PFSK-1 (cell line): ENCODE data around the gene MUC22.

ENCODE experiments used
- FOXP2 ChIP-seq: optimal IDR thresholded peaks from 2 replicates; pipeline ENCODE3; 2011; ENCODE audit warnings: borderline replicate concordance, control low read depth, inconsistent platforms; ENCODE audit not compliant: insufficient read depth; ENCODE audit errors: extremely low read length, extremely low read depth
- POLR2AphosphoS5 ChIP-seq: IDR thresholded peaks from 2 replicates; pipeline ENCODE4 v1.6.1; 2012; ENCODE audit warnings: low read depth, mild to moderate bottlenecking, control low read depth, low read length, moderate library complexity
- REST ChIP-seq, 2 experiments: IDR thresholded peaks; 2 replicates each; pipeline versions ENCODE4 v1.6.1 to v1.8.0; 2011 to 2012; ENCODE audit warnings: low read depth in 2 of 2, low read length in 2 of 2, control low read depth in 1 of 2, inconsistent platforms in 1 of 2, mild to moderate bottlenecking in 1 of 2, moderate library complexity in 1 of 2; ENCODE audit not compliant: insufficient read depth in 1 of 2
- SIN3A ChIP-seq: IDR thresholded peaks from 2 replicates; pipeline ENCODE4 v1.6.1; 2012; ENCODE audit warnings: mild to moderate bottlenecking, low read length, moderate library complexity, borderline replicate concordance; ENCODE audit not compliant: insufficient read depth
- TAF1 ChIP-seq: IDR thresholded peaks from 2 replicates; pipeline ENCODE4 v1.6.1; 2012; ENCODE audit warnings: low read length, control low read depth, borderline replicate concordance; ENCODE audit not compliant: insufficient read depth

GRCh38 chr6:31035862-31036497 lies 25.7 kb downstream of the MUC22 start:
- TF ChIP-seq TAF1, result no peak
- no peak for TF ChIP-seq REST (IDR thresholded peaks at IDR 0.05; ENCODE audit: insufficient read depth in 1 of 2, low read depth in 2 of 2, low read length in 2 of 2)
- no peak for TF ChIP-seq POLR2AphosphoS5
- TF ChIP-seq SIN3A, result no peak
- TF ChIP-seq FOXP2, result no peak
